OCI-LY7 (cell line): ENCODE data around the gene PAN2. TPM values are rescaled to one million over a fixed set of nuclear protein-coding genes. Genes with fewer than 3 reads are reported as not detected.

Source experiments
- BruUV-seq: library from RNA; stranded (reverse); fragments of 400-500 nt; replicated peaks from 2 replicates; lab custom pipeline; 2021; lab: Mats Ljungman, UMichigan
- CTCF ChIA-PET: fragments of 300-600 bp; sonication (Branson Sonifier 250); formaldehyde crosslinking; loops from one replicate; lab custom pipeline; 2022; ENCODE audit warnings: antibody characterized with exemption; ENCODE audit not compliant: unreplicated experiment; lab: Charles Lee
- POLR2A ChIA-PET: fragments of 300-600 bp; sonication (Branson Sonifier 250); formaldehyde crosslinking; loops from one replicate; lab custom pipeline; 2022; ENCODE audit warnings: antibody characterized with exemption; lab: Charles Lee
- DNase-seq: peaks from one replicate; pipeline ENCODE4 v3.0.0-alpha.2; 2015; ENCODE audit warnings: low spot score
- H2AFZ ChIP-seq: fragments of 200-600 bp; sonication (generic), shearing (Covaris generic); 2 replicates; pipeline ENCODE4 v1.6.1; 2014; ENCODE audit warnings: mild to moderate bottlenecking, antibody characterized with exemption, low read length, moderate library complexity
- H3K27ac ChIP-seq: fragments of 200-600 bp; sonication (generic); 2 replicates; pipeline ENCODE4 v1.5.1; 2014; ENCODE audit warnings: mixed run types, low read depth, mild to moderate bottlenecking, moderate library complexity, low read length, inconsistent platforms; ENCODE audit not compliant: poor library complexity, severe bottlenecking
- H3K36me3 ChIP-seq: fragments of 200-600 bp; sonication (generic); 2 replicates; pipeline ENCODE4 v1.6.1; 2014; ENCODE audit warnings: mild to moderate bottlenecking, antibody characterized with exemption, low read length, moderate library complexity, mixed read lengths; ENCODE audit not compliant: insufficient read depth
- H3K4me1 ChIP-seq: fragments of 200-600 bp; sonication (generic); 2 replicates; pipeline ENCODE4 v1.5.1; 2014; ENCODE audit warnings: mild to moderate bottlenecking, low read length; ENCODE audit not compliant: insufficient read depth, poor library complexity, severe bottlenecking
- H3K4me2 ChIP-seq: fragments of 200-600 bp; sonication (generic); 2 replicates; pipeline ENCODE4 v1.6.1; 2014; ENCODE audit warnings: mild to moderate bottlenecking, low read length
- H3K4me3 ChIP-seq: fragments of 200-600 bp; sonication (generic); 2 replicates; pipeline ENCODE4 v1.5.1; 2014; ENCODE audit warnings: mild to moderate bottlenecking, low read depth, low read length; ENCODE audit not compliant: poor library complexity, severe bottlenecking
- H3K79me2 ChIP-seq: fragments of 200-600 bp; sonication (generic); 2 replicates; pipeline ENCODE4 v1.6.1; 2016; ENCODE audit warnings: low read depth, mild to moderate bottlenecking, low read length, moderate library complexity, mixed read lengths; ENCODE audit not compliant: insufficient read depth
- H3K9me2 ChIP-seq: fragments of 200-600 bp; sonication (generic); 2 replicates; pipeline ENCODE4 v1.6.1; 2016; ENCODE audit warnings: mild to moderate bottlenecking, low read length, mixed read lengths; ENCODE audit not compliant: insufficient read depth
- H3K9me3 ChIP-seq: fragments of 200-600 bp; sonication (generic); 2 replicates; pipeline ENCODE4 v1.6.1; 2014; ENCODE audit warnings: mild to moderate bottlenecking, mixed run types, low read length, mixed read lengths
- H4K20me1 ChIP-seq: fragments of 200-600 bp; sonication (generic); 2 replicates; pipeline ENCODE4 v1.6.1; 2014; ENCODE audit warnings: mild to moderate bottlenecking, antibody characterized with exemption, low read length, moderate library complexity, mixed read lengths; ENCODE audit not compliant: insufficient read depth
- EZH2phosphoT487 ChIP-seq: fragments of 200-600 bp; sonication (generic); IDR thresholded peaks from 2 replicates; pipeline ENCODE4 v1.6.1; 2018; ENCODE audit warnings: low read depth, borderline replicate concordance, mild to moderate bottlenecking, mixed run types, antibody characterized with exemption, low read length, moderate library complexity, mixed read lengths
- intact Hi-C: fragments of 100-400 bp; cut with micrococcal nuclease; formaldehyde crosslinking; loops from one replicate; pipeline ENCODE4 v1.10.0; 2022; ENCODE audit not compliant: unreplicated experiment
- total RNA-seq, 2 experiments: library from RNA; depleted of rRNA in 1 of 2; stranded (reverse); fragments of >200 nt in 1 of 2; shearing (Covaris generic) in 1 of 2; gene quantifications; 2 replicates each; pipeline ENCODE4 v1.2.3, GENCODE V29; 2014 to 2022
- TF ChIP-seq, protein P1 (sequence below): fragments of 200-600 bp; sonication (generic); conservative IDR thresholded peaks from 2 replicates; pipeline ENCODE4 v1.5.1; 2014; ENCODE audit warnings: mild to moderate bottlenecking, antibody characterized with exemption, low read length, moderate library complexity, mixed read lengths

Gene PAN2
- total RNA-seq, 2 experiments from 2014 or later: 106 to 117 TPM

DNA sequence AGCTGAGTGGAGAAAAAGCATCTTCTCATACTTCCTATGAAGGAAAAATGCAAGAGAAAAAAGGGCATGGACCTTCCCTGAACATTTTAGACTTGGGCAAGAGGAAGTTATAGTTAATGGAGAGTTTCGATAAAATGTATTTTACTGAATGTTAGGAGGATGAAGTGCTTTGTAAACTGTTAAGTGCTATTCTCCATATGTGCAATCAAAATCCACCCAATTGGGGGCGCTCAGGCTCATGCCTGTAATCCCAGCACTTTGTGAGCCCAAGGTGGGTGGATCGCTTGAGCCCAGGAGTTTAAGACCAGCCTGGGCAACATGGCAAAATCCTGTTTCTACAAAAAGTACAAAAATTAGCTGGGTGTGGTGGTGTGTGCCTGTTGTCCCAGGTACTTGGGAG is 16.1 kb downstream of the PAN2 start:
- ChIA-PET POLR2A (interaction anchor here (0.6 to 2.7 kb wide), 3 partner anchors 20 to 144 kb away, joined by 3 to 17 read pairs (median 3); no protein-coding TSS in a partner anchor), CTCF (no interaction called here)
- no TSS peak for BruUV-seq
- H3K27ac ChIP-seq: no peak overlapping the region
- TF ChIP-seq, protein P1, sequence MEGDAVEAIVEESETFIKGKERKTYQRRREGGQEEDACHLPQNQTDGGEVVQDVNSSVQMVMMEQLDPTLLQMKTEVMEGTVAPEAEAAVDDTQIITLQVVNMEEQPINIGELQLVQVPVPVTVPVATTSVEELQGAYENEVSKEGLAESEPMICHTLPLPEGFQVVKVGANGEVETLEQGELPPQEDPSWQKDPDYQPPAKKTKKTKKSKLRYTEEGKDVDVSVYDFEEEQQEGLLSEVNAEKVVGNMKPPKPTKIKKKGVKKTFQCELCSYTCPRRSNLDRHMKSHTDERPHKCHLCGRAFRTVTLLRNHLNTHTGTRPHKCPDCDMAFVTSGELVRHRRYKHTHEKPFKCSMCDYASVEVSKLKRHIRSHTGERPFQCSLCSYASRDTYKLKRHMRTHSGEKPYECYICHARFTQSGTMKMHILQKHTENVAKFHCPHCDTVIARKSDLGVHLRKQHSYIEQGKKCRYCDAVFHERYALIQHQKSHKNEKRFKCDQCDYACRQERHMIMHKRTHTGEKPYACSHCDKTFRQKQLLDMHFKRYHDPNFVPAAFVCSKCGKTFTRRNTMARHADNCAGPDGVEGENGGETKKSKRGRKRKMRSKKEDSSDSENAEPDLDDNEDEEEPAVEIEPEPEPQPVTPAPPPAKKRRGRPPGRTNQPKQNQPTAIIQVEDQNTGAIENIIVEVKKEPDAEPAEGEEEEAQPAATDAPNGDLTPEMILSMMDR: peak; percentile 63
- TF ChIP-seq EZH2phosphoT487: no peak
- intact Hi-C loops: loop anchor here (5.0 kb wide), 1 partner anchor 60 kb away; no protein-coding TSS in a partner anchor
- H3K9me2 ChIP-seq: no peaks in the 10 kb centered on the region
- peaks cover 42% of the 10 kb centered on the region for H3K36me3 ChIP-seq
- H2AFZ ChIP-seq: no peak overlapping the region
- peaks cover 15% of the 10 kb centered on the region; the same call in 1 of the 2 replicates for H3K79me2 ChIP-seq
- DNase-seq: no peak
- H3K4me2 ChIP-seq: no peak overlapping the region
- peaks cover 14% of the 10 kb centered on the region for H3K4me1 ChIP-seq
- no peaks in the 10 kb centered on the region for H3K9me3 ChIP-seq
- no peaks in the 10 kb centered on the region for H4K20me1 ChIP-seq
- H3K4me3 ChIP-seq: no peak overlapping the region

GRCh38 chr12:56315622-56316473 is 18.0 kb downstream of the PAN2 start, which contains the start of gene CNPY2:
Gene CNPY2 (minus strand): TSS chr12:56315988. CDS start chr12:56315217, 771 bp downstream.
- H3K36me3 ChIP-seq: peaks cover 44% of the 10 kb centered on the region
- peak within 1 kb of the TSS; percentile 83 for H3K4me3 ChIP-seq
- H4K20me1 ChIP-seq: no peaks in the 10 kb centered on the region
- H3K79me2 ChIP-seq: peaks cover 15% of the 10 kb centered on the region; the same call in 1 of the 2 replicates
- ChIA-PET POLR2A (interaction anchor here (0.6 to 2.7 kb wide), 19 partner anchors 9 to 148 kb away, joined by 3 to 17 read pairs (median 4); partner anchors contain the start of genes IL23A, PAN2, RNF41 and STAT2), CTCF (interaction anchor here (0.5 to 2.1 kb wide), 7 partner anchors 11 to 495 kb away, joined by 3 to 12 read pairs (median 4); partner anchors contain the start of gene CS)
- H3K27ac ChIP-seq: peak within 1 kb of the TSS; percentile 60
- no peaks in the 10 kb centered on the region for H3K9me3 ChIP-seq
- intact Hi-C loops: loop anchor here (1.0 to 5.0 kb wide), 4 partner anchors 61 to 152 kb away; partner anchors contain the start of genes SPRYD4 and TIMELESS
- TF ChIP-seq, protein P1: peak; percentile 48; the same call in 1 of the 2 replicates
- TF ChIP-seq EZH2phosphoT487: no peak
- BruUV-seq: no TSS peak
- peak; percentile 96 for DNase-seq
- H3K4me2 ChIP-seq: peak within 1 kb of the TSS; percentile 84
- peak within 1 kb of the TSS; percentile 68 for H2AFZ ChIP-seq
- H3K9me2 ChIP-seq: no peaks in the 10 kb centered on the region
- peaks cover 14% of the 10 kb centered on the region for H3K4me1 ChIP-seq
